ENCODE measurements around the gene MT1H.

MT1H gene

GRCh38 chr16:56708525-56709442, 39.2 kb downstream of the MT1H start:
- H3K4me3 ChIP-seq (ENCODE audit: low read length), result no peak overlapping the region
- TF ChIP-seq, protein P1, sequence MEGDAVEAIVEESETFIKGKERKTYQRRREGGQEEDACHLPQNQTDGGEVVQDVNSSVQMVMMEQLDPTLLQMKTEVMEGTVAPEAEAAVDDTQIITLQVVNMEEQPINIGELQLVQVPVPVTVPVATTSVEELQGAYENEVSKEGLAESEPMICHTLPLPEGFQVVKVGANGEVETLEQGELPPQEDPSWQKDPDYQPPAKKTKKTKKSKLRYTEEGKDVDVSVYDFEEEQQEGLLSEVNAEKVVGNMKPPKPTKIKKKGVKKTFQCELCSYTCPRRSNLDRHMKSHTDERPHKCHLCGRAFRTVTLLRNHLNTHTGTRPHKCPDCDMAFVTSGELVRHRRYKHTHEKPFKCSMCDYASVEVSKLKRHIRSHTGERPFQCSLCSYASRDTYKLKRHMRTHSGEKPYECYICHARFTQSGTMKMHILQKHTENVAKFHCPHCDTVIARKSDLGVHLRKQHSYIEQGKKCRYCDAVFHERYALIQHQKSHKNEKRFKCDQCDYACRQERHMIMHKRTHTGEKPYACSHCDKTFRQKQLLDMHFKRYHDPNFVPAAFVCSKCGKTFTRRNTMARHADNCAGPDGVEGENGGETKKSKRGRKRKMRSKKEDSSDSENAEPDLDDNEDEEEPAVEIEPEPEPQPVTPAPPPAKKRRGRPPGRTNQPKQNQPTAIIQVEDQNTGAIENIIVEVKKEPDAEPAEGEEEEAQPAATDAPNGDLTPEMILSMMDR (conservative IDR thresholded peaks at IDR 0.05; ENCODE audit: low read depth, low read length), result no peak
- no peak for DNase-seq (ENCODE audit: low read depth)

GRCh38 chr16:56709443-56710040, 39.9 kb downstream of the MT1H start:
- TF ChIP-seq, protein P1 (conservative IDR thresholded peaks at IDR 0.05; ENCODE audit: low read depth, low read length), result no peak
- no peak overlapping the region for H3K4me3 ChIP-seq (ENCODE audit: low read length)
- no peak for DNase-seq (ENCODE audit: low read depth)

DNA sequence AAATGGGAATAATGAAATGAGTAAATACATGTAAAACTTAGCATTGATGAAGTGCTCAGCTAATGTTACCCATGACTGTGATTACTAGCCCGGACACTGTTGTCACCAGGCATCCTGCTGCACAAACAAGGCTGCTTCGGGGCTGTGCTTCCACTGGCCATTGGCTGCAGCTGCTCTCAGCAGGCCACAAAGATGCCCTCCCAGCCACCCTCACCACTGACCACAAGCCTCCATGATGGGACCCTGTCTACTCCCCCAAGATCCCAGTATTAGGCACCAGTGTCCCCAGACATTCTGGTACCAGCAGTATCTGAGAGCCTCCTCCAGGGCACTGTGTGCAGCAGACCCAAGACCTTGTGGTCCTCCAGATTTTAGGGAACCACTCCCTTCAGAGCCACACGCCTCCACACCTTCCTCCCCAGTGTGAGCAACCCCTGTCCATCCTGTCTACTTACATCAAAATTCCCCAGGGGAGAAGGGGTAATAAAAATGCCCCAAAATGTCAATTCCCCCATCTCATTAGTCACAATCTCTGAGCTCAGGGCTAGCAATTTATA, 40.6 kb downstream of the MT1H start:
- no peak for DNase-seq (ENCODE audit: low read depth)
- TF ChIP-seq, protein P1 (conservative IDR thresholded peaks at IDR 0.05; ENCODE audit: low read depth, low read length), result no peak
- H3K4me3 ChIP-seq (ENCODE audit: low read length), result no peak overlapping the region

GRCh38 chr16:56711862-56712261, 42.2 kb downstream of the MT1H start:
- no peak for DNase-seq (ENCODE audit: low read depth)
- TF ChIP-seq, protein P1 (conservative IDR thresholded peaks at IDR 0.05; ENCODE audit: low read depth, low read length), result no peak

GRCh38 chr16:56713794-56714193, 44.2 kb downstream of the MT1H start:
- H3K4me3 ChIP-seq (ENCODE audit: low read length), result no peak overlapping the region
- TF ChIP-seq, protein P1 (conservative IDR thresholded peaks at IDR 0.05; ENCODE audit: low read depth, low read length), result no peak
- DNase-seq (ENCODE audit: low read depth), result no peak

More at GRCh38 chr16:56711862-56712261, 42.2 kb downstream of the MT1H start:
- no peak overlapping the region for H3K4me3 ChIP-seq (ENCODE audit: low read length)

DNA sequence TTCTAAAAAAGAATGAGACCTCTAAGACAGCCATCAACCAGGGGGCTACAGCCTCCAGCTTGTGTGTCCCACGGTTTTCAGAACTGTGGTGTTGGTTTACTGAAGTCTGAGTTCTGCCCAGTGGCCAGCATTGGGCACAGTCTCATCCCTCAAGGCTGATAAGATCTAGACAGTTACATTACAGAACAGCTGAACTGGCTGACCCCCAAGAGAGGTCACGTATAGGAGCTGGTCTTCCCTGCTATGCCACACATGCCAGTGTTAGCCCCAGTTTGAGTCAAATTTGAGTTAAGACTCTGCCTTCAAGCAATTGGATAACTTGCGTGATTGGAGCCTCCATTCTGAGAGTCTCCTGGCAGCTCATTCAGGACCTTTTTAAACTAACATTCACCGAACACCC, 45.5 kb downstream of the MT1H start:
- H3K4me3 ChIP-seq (ENCODE audit: low read length), result no peak overlapping the region
- no peak for DNase-seq (ENCODE audit: low read depth)
- TF ChIP-seq, protein P1 (conservative IDR thresholded peaks at IDR 0.05; ENCODE audit: low read depth, low read length), result no peak

Data from retinal pigment epithelial cell (primary cell).